GM12891 (cell line): ENCODE data around the gene SH2D5.

ENCODE experiments used
- PAX5 ChIP-seq: IDR thresholded peaks from 2 replicates; pipeline ENCODE4 v1.6.1; 2011; ENCODE audit warnings: low read length, moderate library complexity, mild to moderate bottlenecking; ENCODE audit not compliant: insufficient read depth, severe bottlenecking
- POLR2A ChIP-seq: IDR thresholded peaks from 2 replicates; pipeline ENCODE4 v1.6.1; 2011; ENCODE audit warnings: low read depth, low read length, control low read depth
- POLR2AphosphoS5 ChIP-seq: IDR thresholded peaks from 2 replicates; pipeline ENCODE4 v1.6.1; 2011; ENCODE audit warnings: low read depth, low read length, control low read depth
- POU2F2 ChIP-seq: IDR thresholded peaks from 2 replicates; pipeline ENCODE4 v1.6.1; 2011; ENCODE audit warnings: low read depth, mild to moderate bottlenecking, control low read depth, low read length, moderate library complexity
- SPI1 ChIP-seq: IDR thresholded peaks from 2 replicates; pipeline ENCODE4 v1.6.1; 2011; ENCODE audit warnings: low read depth, low read length, control low read depth
- TAF1 ChIP-seq: IDR thresholded peaks from 2 replicates; pipeline ENCODE4 v1.6.1; 2011; ENCODE audit warnings: low read depth, low read length, control low read depth

DNA sequence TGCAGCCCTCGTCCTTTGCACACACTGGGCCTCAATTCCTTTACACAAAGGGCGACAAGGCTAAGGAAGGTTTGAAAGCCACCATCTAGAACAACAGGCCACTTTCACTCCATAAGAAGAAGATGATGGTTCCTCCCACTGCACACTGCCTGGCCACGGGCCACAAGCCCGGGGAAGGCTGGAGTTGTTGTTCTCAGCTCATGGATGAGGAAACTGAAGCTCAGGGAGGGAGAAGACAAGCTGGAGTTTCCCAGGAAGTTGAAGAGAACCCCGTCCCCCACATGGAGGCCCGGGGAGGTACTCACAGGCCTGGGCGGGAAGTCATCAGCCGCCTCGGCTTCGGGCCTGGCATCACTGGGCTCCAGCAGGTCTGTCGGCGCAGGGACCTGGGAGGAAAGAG, 46.8 kb downstream of the SH2D5 start:
- TF ChIP-seq POLR2A, result no peak
- no peak for TF ChIP-seq POLR2AphosphoS5
- TF ChIP-seq POU2F2, result no peak
- no peak for TF ChIP-seq TAF1
- no peak for TF ChIP-seq SPI1
- no peak for TF ChIP-seq PAX5
